Uterus (tissue), 2 donors: ENCODE measurements around the gene IGFN1.

Source experiments
- CTCF ChIP-seq, 4 experiments: fragments of 200-600 bp in 2 of 4; fragments of 450-650 bp in 2 of 4; sonication (generic) in 2 of 4; IDR thresholded peaks; one replicate each; pipeline ENCODE4 v1.5.1; 2016 to 2019; ENCODE audit warnings: antibody characterized with exemption in 4 of 4, mild to moderate bottlenecking in 2 of 4, moderate library complexity in 1 of 4
- POLR2A ChIP-seq, 2 donors: fragments of 450-650 bp; IDR thresholded peaks; one replicate each; pipeline ENCODE4 v1.6.1; 2016; ENCODE audit warnings: antibody characterized with exemption in 2 of 2, mild to moderate bottlenecking in 1 of 2, moderate library complexity in 1 of 2

DNA sequence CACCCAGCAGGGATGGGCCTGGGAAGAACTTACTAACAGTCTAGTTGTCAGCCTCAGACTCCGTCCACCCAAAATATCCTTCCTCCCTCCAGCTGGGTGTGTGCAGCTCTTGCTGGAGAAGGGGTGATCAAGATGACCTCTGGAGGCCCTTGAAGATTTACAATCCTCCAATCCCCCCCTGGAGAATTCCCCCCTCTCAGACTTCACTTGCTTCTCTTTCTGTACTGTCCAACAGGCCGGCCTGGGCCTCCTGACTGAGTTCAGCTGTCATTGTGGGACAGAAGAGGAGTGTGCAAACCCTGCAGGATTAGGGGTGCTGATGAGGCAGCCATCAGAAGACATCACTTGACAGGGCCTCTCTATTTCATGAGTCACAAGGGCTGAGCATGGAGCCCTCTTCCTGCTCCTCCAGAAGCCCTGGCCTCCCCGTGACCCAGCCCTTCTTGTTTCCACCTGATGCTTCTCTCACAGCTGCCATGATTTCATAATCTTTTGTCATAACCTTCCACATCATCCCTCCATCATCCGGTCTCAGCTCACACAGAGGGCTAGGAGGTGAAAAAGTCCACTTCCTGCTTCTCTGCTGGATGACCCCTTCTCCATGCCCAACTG lies 17.5 kb upstream of the IGFN1 start:
- TF ChIP-seq CTCF (IDR thresholded peaks at IDR 0.05) (no peak), POLR2A (IDR thresholded peaks at IDR 0.05) (no peak)
